DOHH2 (cell line): ENCODE data around the gene RRP8.

Experiments
- EZH2phosphoT487 ChIP-seq: fragments of 200-600 bp; sonication (generic); IDR thresholded peaks from 2 replicates; pipeline ENCODE4 v1.6.1; 2017; ENCODE audit warnings: borderline replicate concordance, mild to moderate bottlenecking, antibody characterized with exemption, low read length, moderate library complexity, mixed read lengths
- TF ChIP-seq, protein P1 (sequence below): fragments of 200-600 bp; sonication (generic); IDR thresholded peaks from one replicate; pipeline ENCODE4 v1.5.1; 2014; ENCODE audit warnings: antibody characterized with exemption, mild to moderate bottlenecking, low read depth, low read length; ENCODE audit not compliant: poor library complexity, severe bottlenecking

DNA sequence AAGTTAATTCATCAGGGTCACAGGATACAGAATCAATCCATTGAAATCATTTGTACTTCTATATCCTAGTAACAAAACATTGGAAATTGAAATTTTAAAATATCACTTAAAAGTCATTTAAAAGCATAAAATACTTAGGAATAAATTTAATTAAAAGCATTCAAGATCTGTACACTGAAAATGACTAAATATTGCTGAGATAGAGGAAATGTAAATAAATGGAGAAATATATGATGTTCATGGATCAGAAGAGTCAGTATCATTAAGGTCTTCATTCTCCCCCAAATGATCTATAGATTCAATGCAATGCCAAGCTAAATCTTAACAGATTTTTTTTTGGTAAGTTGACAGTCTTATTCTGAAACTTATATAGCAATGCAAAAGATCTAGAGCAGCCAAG lies 49.8 kb downstream of the RRP8 start:
- TF ChIP-seq, protein P1, sequence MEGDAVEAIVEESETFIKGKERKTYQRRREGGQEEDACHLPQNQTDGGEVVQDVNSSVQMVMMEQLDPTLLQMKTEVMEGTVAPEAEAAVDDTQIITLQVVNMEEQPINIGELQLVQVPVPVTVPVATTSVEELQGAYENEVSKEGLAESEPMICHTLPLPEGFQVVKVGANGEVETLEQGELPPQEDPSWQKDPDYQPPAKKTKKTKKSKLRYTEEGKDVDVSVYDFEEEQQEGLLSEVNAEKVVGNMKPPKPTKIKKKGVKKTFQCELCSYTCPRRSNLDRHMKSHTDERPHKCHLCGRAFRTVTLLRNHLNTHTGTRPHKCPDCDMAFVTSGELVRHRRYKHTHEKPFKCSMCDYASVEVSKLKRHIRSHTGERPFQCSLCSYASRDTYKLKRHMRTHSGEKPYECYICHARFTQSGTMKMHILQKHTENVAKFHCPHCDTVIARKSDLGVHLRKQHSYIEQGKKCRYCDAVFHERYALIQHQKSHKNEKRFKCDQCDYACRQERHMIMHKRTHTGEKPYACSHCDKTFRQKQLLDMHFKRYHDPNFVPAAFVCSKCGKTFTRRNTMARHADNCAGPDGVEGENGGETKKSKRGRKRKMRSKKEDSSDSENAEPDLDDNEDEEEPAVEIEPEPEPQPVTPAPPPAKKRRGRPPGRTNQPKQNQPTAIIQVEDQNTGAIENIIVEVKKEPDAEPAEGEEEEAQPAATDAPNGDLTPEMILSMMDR, result no peak
- TF ChIP-seq EZH2phosphoT487, result no peak
